OCI-LY7 (cell line): ENCODE measurements around the gene BARX2. TPM values are rescaled to one million over a fixed set of nuclear protein-coding genes. Genes with fewer than 3 reads are reported as not detected.

ENCODE experiments used
- BruUV-seq: library from RNA; stranded (reverse); fragments of 400-500 nt; replicated peaks from 2 replicates; lab custom pipeline; 2021; lab: Mats Ljungman, UMichigan
- CTCF ChIA-PET: fragments of 300-600 bp; sonication (Branson Sonifier 250); formaldehyde crosslinking; loops from one replicate; lab custom pipeline; 2022; ENCODE audit warnings: antibody characterized with exemption; ENCODE audit not compliant: unreplicated experiment; lab: Charles Lee
- POLR2A ChIA-PET: fragments of 300-600 bp; sonication (Branson Sonifier 250); formaldehyde crosslinking; loops from one replicate; lab custom pipeline; 2022; ENCODE audit warnings: antibody characterized with exemption; lab: Charles Lee
- DNase-seq: peaks from one replicate; pipeline ENCODE4 v3.0.0-alpha.2; 2015; ENCODE audit warnings: low spot score
- H2AFZ ChIP-seq: fragments of 200-600 bp; sonication (generic), shearing (Covaris generic); 2 replicates; pipeline ENCODE4 v1.6.1; 2014; ENCODE audit warnings: mild to moderate bottlenecking, antibody characterized with exemption, low read length, moderate library complexity
- H3K27ac ChIP-seq: fragments of 200-600 bp; sonication (generic); 2 replicates; pipeline ENCODE4 v1.5.1; 2014; ENCODE audit warnings: mixed run types, low read depth, mild to moderate bottlenecking, moderate library complexity, low read length, inconsistent platforms; ENCODE audit not compliant: poor library complexity, severe bottlenecking
- H3K36me3 ChIP-seq: fragments of 200-600 bp; sonication (generic); 2 replicates; pipeline ENCODE4 v1.6.1; 2014; ENCODE audit warnings: mild to moderate bottlenecking, antibody characterized with exemption, low read length, moderate library complexity, mixed read lengths; ENCODE audit not compliant: insufficient read depth
- H3K4me1 ChIP-seq: fragments of 200-600 bp; sonication (generic); 2 replicates; pipeline ENCODE4 v1.5.1; 2014; ENCODE audit warnings: mild to moderate bottlenecking, low read length; ENCODE audit not compliant: insufficient read depth, poor library complexity, severe bottlenecking
- H3K4me2 ChIP-seq: fragments of 200-600 bp; sonication (generic); 2 replicates; pipeline ENCODE4 v1.6.1; 2014; ENCODE audit warnings: mild to moderate bottlenecking, low read length
- H3K4me3 ChIP-seq: fragments of 200-600 bp; sonication (generic); 2 replicates; pipeline ENCODE4 v1.5.1; 2014; ENCODE audit warnings: mild to moderate bottlenecking, low read depth, low read length; ENCODE audit not compliant: poor library complexity, severe bottlenecking
- H3K79me2 ChIP-seq: fragments of 200-600 bp; sonication (generic); 2 replicates; pipeline ENCODE4 v1.6.1; 2016; ENCODE audit warnings: low read depth, mild to moderate bottlenecking, low read length, moderate library complexity, mixed read lengths; ENCODE audit not compliant: insufficient read depth
- H3K9me2 ChIP-seq: fragments of 200-600 bp; sonication (generic); 2 replicates; pipeline ENCODE4 v1.6.1; 2016; ENCODE audit warnings: mild to moderate bottlenecking, low read length, mixed read lengths; ENCODE audit not compliant: insufficient read depth
- H3K9me3 ChIP-seq: fragments of 200-600 bp; sonication (generic); 2 replicates; pipeline ENCODE4 v1.6.1; 2014; ENCODE audit warnings: mild to moderate bottlenecking, mixed run types, low read length, mixed read lengths
- H4K20me1 ChIP-seq: fragments of 200-600 bp; sonication (generic); 2 replicates; pipeline ENCODE4 v1.6.1; 2014; ENCODE audit warnings: mild to moderate bottlenecking, antibody characterized with exemption, low read length, moderate library complexity, mixed read lengths; ENCODE audit not compliant: insufficient read depth
- EZH2phosphoT487 ChIP-seq: fragments of 200-600 bp; sonication (generic); IDR thresholded peaks from 2 replicates; pipeline ENCODE4 v1.6.1; 2018; ENCODE audit warnings: low read depth, borderline replicate concordance, mild to moderate bottlenecking, mixed run types, antibody characterized with exemption, low read length, moderate library complexity, mixed read lengths
- intact Hi-C: fragments of 100-400 bp; cut with micrococcal nuclease; formaldehyde crosslinking; loops from one replicate; pipeline ENCODE4 v1.10.0; 2022; ENCODE audit not compliant: unreplicated experiment
- total RNA-seq, 2 experiments: library from RNA; depleted of rRNA in 1 of 2; stranded (reverse); fragments of >200 nt in 1 of 2; shearing (Covaris generic) in 1 of 2; gene quantifications; 2 replicates each; pipeline ENCODE4 v1.2.3, GENCODE V29; 2014 to 2022
- TF ChIP-seq, protein P1 (sequence below): fragments of 200-600 bp; sonication (generic); conservative IDR thresholded peaks from 2 replicates; pipeline ENCODE4 v1.5.1; 2014; ENCODE audit warnings: mild to moderate bottlenecking, antibody characterized with exemption, low read length, moderate library complexity, mixed read lengths

The BARX2 gene
- total RNA-seq, 2 experiments from 2014 or later: 0.06 to 0.23 TPM

DNA sequence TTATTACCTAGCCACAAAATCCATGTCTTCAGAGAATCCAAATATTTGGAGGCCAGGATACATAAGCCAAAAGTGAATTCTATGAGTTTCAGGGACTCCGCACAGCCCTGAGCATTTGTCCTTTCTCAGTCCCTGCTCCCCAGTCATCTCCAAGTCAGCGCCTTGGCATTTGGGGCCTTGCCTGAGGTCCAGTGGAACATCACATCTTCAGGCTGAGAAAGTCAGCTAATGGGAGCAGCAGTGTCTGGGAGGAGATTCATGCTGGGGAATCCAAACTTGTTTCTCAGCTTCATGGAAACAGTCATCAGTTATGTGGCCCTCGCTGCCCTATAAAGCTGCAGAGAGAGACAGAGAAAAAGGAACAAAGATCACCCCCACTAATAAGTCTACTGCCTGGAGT lies 70.9 kb downstream of the BARX2 start:
- no peaks in the 10 kb centered on the region for H3K9me2 ChIP-seq
- no peaks in the 10 kb centered on the region for H3K36me3 ChIP-seq
- H3K4me1 ChIP-seq: no peaks in the 10 kb centered on the region
- no TSS peak for BruUV-seq
- no peak overlapping the region for H2AFZ ChIP-seq
- DNase-seq: no peak
- no peak overlapping the region for H3K4me3 ChIP-seq
- ChIA-PET POLR2A (interaction anchor here (1.5 kb wide), 1 partner anchor 11 kb away, joined by 3 read pairs; no protein-coding TSS in a partner anchor), CTCF (no interaction called here)
- TF ChIP-seq EZH2phosphoT487: no peak
- TF ChIP-seq, protein P1, sequence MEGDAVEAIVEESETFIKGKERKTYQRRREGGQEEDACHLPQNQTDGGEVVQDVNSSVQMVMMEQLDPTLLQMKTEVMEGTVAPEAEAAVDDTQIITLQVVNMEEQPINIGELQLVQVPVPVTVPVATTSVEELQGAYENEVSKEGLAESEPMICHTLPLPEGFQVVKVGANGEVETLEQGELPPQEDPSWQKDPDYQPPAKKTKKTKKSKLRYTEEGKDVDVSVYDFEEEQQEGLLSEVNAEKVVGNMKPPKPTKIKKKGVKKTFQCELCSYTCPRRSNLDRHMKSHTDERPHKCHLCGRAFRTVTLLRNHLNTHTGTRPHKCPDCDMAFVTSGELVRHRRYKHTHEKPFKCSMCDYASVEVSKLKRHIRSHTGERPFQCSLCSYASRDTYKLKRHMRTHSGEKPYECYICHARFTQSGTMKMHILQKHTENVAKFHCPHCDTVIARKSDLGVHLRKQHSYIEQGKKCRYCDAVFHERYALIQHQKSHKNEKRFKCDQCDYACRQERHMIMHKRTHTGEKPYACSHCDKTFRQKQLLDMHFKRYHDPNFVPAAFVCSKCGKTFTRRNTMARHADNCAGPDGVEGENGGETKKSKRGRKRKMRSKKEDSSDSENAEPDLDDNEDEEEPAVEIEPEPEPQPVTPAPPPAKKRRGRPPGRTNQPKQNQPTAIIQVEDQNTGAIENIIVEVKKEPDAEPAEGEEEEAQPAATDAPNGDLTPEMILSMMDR: no peak
- no peaks in the 10 kb centered on the region for H4K20me1 ChIP-seq
- H3K4me2 ChIP-seq: no peak overlapping the region
- no peak overlapping the region for H3K27ac ChIP-seq
- H3K79me2 ChIP-seq: no peaks in the 10 kb centered on the region
- intact Hi-C loops: no loop called here
- no peaks in the 10 kb centered on the region for H3K9me3 ChIP-seq

DNA sequence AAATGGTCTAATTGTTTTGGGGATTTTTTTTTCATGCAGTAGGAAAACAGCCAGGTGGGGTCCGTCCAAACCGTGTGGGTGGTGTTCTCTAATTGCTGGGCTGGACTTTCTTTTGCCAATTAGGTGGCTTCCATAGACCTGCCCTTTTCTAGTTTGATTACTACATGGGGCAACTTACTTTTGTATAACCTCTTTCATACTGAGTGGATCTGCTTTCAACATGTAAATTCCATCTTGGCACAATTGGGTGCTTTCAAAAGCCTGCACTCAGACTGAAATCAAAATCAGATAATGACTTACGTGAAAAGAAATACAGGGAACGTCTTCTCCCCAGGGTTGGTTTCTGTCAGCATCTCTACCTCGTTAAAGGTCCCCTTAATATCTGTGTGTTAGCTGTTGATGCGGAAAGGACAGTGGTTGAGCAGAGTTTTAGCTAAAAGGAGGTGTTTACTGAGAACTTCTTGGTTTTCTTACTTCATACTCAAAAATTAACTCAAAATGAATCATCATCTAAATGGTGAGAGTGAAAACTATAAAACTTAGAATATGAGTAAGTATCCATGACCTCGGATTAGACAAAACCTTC lies 72.1 kb downstream of the BARX2 start:
- ChIA-PET POLR2A (interaction anchor here (0.7 kb wide), 1 partner anchor 1011 kb away, joined by 5 read pairs; no protein-coding TSS in a partner anchor), CTCF (no interaction called here)
- Histone ChIP-seq H4K20me1 (no peaks in the 10 kb centered on the region), H3K4me2 (no peak overlapping the region), H3K4me3 (no peak overlapping the region), H3K27ac (no peak overlapping the region), H3K9me3 (no peaks in the 10 kb centered on the region), H3K79me2 (no peaks in the 10 kb centered on the region), H3K4me1 (no peaks in the 10 kb centered on the region), H2AFZ (no peak overlapping the region), H3K36me3 (no peaks in the 10 kb centered on the region), H3K9me2 (no peaks in the 10 kb centered on the region)
- no TSS peak for BruUV-seq
- intact Hi-C loops: no loop called here
- no peak for DNase-seq
- TF ChIP-seq, protein P1: no peak
- TF ChIP-seq EZH2phosphoT487: no peak

DNA sequence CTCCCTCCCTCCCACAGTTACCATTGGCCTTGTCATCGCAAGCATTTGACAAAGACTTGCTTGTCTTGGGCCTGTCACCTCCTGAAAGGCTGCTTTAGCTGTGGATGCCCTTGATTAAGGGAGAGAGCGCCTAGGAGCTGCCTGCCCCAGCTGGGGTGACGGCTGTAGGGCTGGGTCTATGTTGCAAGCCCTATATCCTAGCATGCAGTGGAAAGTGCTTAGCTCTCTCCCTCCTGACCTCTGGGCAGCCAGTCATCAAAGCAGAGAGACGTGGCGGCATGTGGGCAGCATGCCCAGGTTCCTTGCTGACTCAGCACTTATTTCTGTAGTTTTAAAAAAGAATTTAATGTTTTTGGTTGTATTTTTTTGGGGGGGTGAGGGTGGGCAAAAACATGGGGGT lies 75.9 kb downstream of the BARX2 start:
- TF ChIP-seq EZH2phosphoT487: no peak
- TF ChIP-seq, protein P1: no peak
- no peak for DNase-seq
- Histone ChIP-seq H3K27ac (no peak overlapping the region), H3K9me2 (no peaks in the 10 kb centered on the region), H3K9me3 (no peaks in the 10 kb centered on the region), H2AFZ (no peak overlapping the region), H3K4me1 (no peaks in the 10 kb centered on the region), H3K4me2 (no peak overlapping the region), H3K4me3 (no peak overlapping the region), H4K20me1 (no peaks in the 10 kb centered on the region), H3K36me3 (no peaks in the 10 kb centered on the region), H3K79me2 (no peaks in the 10 kb centered on the region)
- ChIA-PET CTCF (no interaction called here), POLR2A (interaction anchor here (0.5 kb wide), 1 partner anchor 34 kb away, joined by 4 read pairs; no protein-coding TSS in a partner anchor)
- intact Hi-C loops: no loop called here
- no TSS peak for BruUV-seq
